GM12878 (cell line): Measurements from ENCODE around the gene CREG1. TPM values are rescaled to one million over a fixed set of nuclear protein-coding genes. Genes with fewer than 3 reads are reported as not detected.

Experiments used
- ATAC-seq: fragments of 200-7000 bp; cut with Tn5 transposase; 3 replicates; pipeline ENCODE4 v1.9.1; 2020; ENCODE audit warnings: mild to moderate bottlenecking, moderate library complexity
- BruUV-seq: library from RNA; stranded (reverse); fragments of 400-500 nt; replicated peaks from 2 replicates; lab custom pipeline; 2021; lab: Mats Ljungman, UMichigan
- CTCF ChIA-PET: fragments of 300-600 bp; sonication (Branson Sonifier 250); formaldehyde crosslinking; extraction: SDS; loops from one replicate; lab custom pipeline; 2021; ENCODE audit warnings: inconsistent platforms; lab: Yijun Ruan, JAX
- POLR2A ChIA-PET: fragments of 350-600 bp; formaldehyde crosslinking; extraction: SDS; loops from one replicate; lab custom pipeline; 2021; ENCODE audit warnings: inconsistent platforms; lab: Charles Lee
- RAD21 ChIA-PET: fragments of 300-600 bp; sonication (Branson Sonifier 250); formaldehyde crosslinking; loops from one replicate; lab custom pipeline; 2023; ENCODE audit warnings: antibody characterized with exemption; ENCODE audit not compliant: unreplicated experiment; lab: Charles Lee
- SMC1A ChIA-PET: fragments of 300-600 bp; sonication (Branson Sonifier 250); formaldehyde crosslinking; loops from one replicate; lab custom pipeline; 2023; ENCODE audit not compliant: unreplicated experiment, uncharacterized antibody; lab: Charles Lee
- DNase-seq: peaks from one replicate; pipeline ENCODE4 v3.0.0-alpha.2; 2011; ENCODE audit warnings: low read depth, low spot score
- FAIRE-seq: peaks from 3 replicates; lab custom pipeline; 2011; peaks lifted over from hg19 to GRCh38; lab: Jason Lieb, UNC
- H2AFZ ChIP-seq: 2 replicates; pipeline ENCODE4 v1.6.0; 2011; ENCODE audit warnings: low read depth, low read length, control low read depth; ENCODE audit not compliant: control insufficient read depth
- H3K27ac ChIP-seq: 2 replicates; pipeline ENCODE4 v1.5.1; 2011; ENCODE audit warnings: control low read depth; ENCODE audit not compliant: control insufficient read depth, insufficient read depth
- H3K27me3 ChIP-seq, 2 experiments: replicated peaks in 1 of 2; 2 replicates each; pipeline versions ENCODE4 v1.6.0 to v1.6.1; 2011; ENCODE audit warnings: low read length in 1 of 2; ENCODE audit not compliant: control insufficient read depth in 2 of 2, insufficient read depth in 2 of 2
- H3K36me3 ChIP-seq, 2 experiments: 2 replicates each; pipeline ENCODE4 v1.5.1; 2011; ENCODE audit warnings: low read length in 1 of 2; ENCODE audit not compliant: control insufficient read depth in 2 of 2, insufficient read depth in 2 of 2
- H3K4me1 ChIP-seq: 2 replicates; pipeline ENCODE4 v1.6.1; 2011; ENCODE audit warnings: mild to moderate bottlenecking, low read length, moderate library complexity, mixed read lengths; ENCODE audit not compliant: control insufficient read depth, insufficient read depth
- H3K4me2 ChIP-seq: 2 replicates; pipeline ENCODE4 v1.6.0; 2011; ENCODE audit warnings: control low read depth; ENCODE audit not compliant: control insufficient read depth, insufficient read depth
- H3K4me3 ChIP-seq: fragments of 200-600 bp; sonication (generic); 2 replicates; pipeline ENCODE4 v1.5.1; 2016
- H3K79me2 ChIP-seq: 2 replicates; pipeline ENCODE4 v1.6.0; 2011; ENCODE audit warnings: low read length; ENCODE audit not compliant: control insufficient read depth, insufficient read depth
- H3K9ac ChIP-seq: 2 replicates; pipeline ENCODE4 v1.8.0; 2011; ENCODE audit warnings: low read length, control low read depth, mixed read lengths; ENCODE audit not compliant: control insufficient read depth, insufficient read depth
- H3K9me3 ChIP-seq: replicated peaks from 3 replicates; pipeline ENCODE4 v1.5.1; 2011; ENCODE audit warnings: mild to moderate bottlenecking, low read length; ENCODE audit not compliant: control insufficient read depth, insufficient read depth
- H4K20me1 ChIP-seq: 2 replicates; pipeline ENCODE4 v1.6.0; 2011; ENCODE audit not compliant: control insufficient read depth, insufficient read depth
- CBFB ChIP-seq: IDR thresholded peaks from 2 replicates; pipeline ENCODE4 v1.6.1; 2016; ENCODE audit warnings: antibody characterized with exemption, low read depth
- CHD4 ChIP-seq: fragments of 200-600 bp; sonication (generic); IDR thresholded peaks from 2 replicates; pipeline ENCODE4 v1.6.1; 2016; ENCODE audit warnings: mild to moderate bottlenecking
- ETV6 ChIP-seq, 2 experiments: fragments of 450-650 bp in 1 of 2; IDR thresholded peaks in 1 of 2; conservative IDR thresholded peaks in 1 of 2; 2 replicates each; pipeline ENCODE4 v1.6.1; 2014; ENCODE audit warnings: antibody characterized with exemption in 1 of 2, borderline replicate concordance in 1 of 2, low read depth in 1 of 2, mild to moderate bottlenecking in 1 of 2, moderate library complexity in 1 of 2
- JUND ChIP-seq: IDR thresholded peaks from 2 replicates; pipeline ENCODE4 v1.6.1; 2012; ENCODE audit warnings: low read depth, mild to moderate bottlenecking, low read length, improper control_type of control experiment, moderate library complexity
- LARP7 ChIP-seq: fragments of 450-650 bp; IDR thresholded peaks from 2 replicates; pipeline ENCODE4 v1.6.1; 2017; ENCODE audit warnings: mild to moderate bottlenecking
- POLR2AphosphoS2 ChIP-seq: IDR thresholded peaks from 2 replicates; pipeline ENCODE4 v1.6.1; 2011; ENCODE audit warnings: low read depth, mild to moderate bottlenecking, low read length, improper control_type of control experiment, moderate library complexity
- POU2F2 ChIP-seq: IDR thresholded peaks from 3 replicates; pipeline ENCODE4 v1.6.1; 2011; ENCODE audit warnings: low read depth, mild to moderate bottlenecking, low read length, borderline replicate concordance
- RAD21 ChIP-seq: IDR thresholded peaks from 2 replicates; pipeline ENCODE4 v1.6.1; 2011; ENCODE audit warnings: mild to moderate bottlenecking, low read depth, low read length, moderate library complexity; ENCODE audit not compliant: insufficient read depth
- RAD51 ChIP-seq: fragments of 450-650 bp; IDR thresholded peaks from 2 replicates; pipeline ENCODE4 v1.6.1; 2016; ENCODE audit warnings: moderate library complexity, mild to moderate bottlenecking, inconsistent platforms
- REST ChIP-seq: IDR thresholded peaks from 2 replicates; pipeline ENCODE4 v1.6.1; 2012; ENCODE audit warnings: mild to moderate bottlenecking, low read depth, low read length
- SUPT20H ChIP-seq: IDR thresholded peaks from 2 replicates; pipeline ENCODE4 v1.6.1; 2011; ENCODE audit warnings: low read depth, mild to moderate bottlenecking, low read length, moderate library complexity, borderline replicate concordance; ENCODE audit not compliant: control insufficient read depth
- SUZ12 ChIP-seq: fragments of 200-600 bp; sonication (generic); IDR thresholded peaks from one replicate; pipeline ENCODE4 v1.6.1; 2018; ENCODE audit warnings: antibody characterized with exemption, mild to moderate bottlenecking; ENCODE audit not compliant: unreplicated experiment
- USF1 ChIP-seq: IDR thresholded peaks from 2 replicates; pipeline ENCODE4 v1.6.1; 2011; ENCODE audit warnings: borderline replicate concordance, low read depth, mild to moderate bottlenecking, moderate library complexity, mixed read lengths, low read length; ENCODE audit not compliant: insufficient read depth; ENCODE audit errors: extremely low read length
- YY1 ChIP-seq: IDR thresholded peaks from 2 replicates; pipeline ENCODE4 v1.6.1; 2011; ENCODE audit warnings: low read depth, mild to moderate bottlenecking, low read length
- ZBED1 ChIP-seq: IDR thresholded peaks from 2 replicates; pipeline ENCODE4 v1.6.1; 2016; ENCODE audit warnings: borderline replicate concordance
- ZNF384 ChIP-seq: IDR thresholded peaks from 2 replicates; pipeline ENCODE4 v1.6.1; 2012; ENCODE audit warnings: low read depth, mild to moderate bottlenecking, low read length, improper control_type of control experiment, borderline replicate concordance
- ZNF622 ChIP-seq: fragments of 450-650 bp; IDR thresholded peaks from 2 replicates; pipeline ENCODE4 v1.6.1; 2017; ENCODE audit warnings: mild to moderate bottlenecking, inconsistent platforms
- WGBS: methylation state at CpG from one replicate; pipeline ENCODE4 v1.1.6; 2016; ENCODE audit warnings: low lambda C conversion rate; ENCODE audit not compliant: insufficient replicate concordance, insufficient coverage; ENCODE audit errors: missing lambda C conversion rate; 5-methylcytosine and 5-hydroxymethylcytosine counted together
- in situ Hi-C: fragments of 300-500 bp; cut with MboI; formaldehyde crosslinking; loops from 9 replicates; pipeline ENCODE4 v1.14.3; 2018; ENCODE audit warnings: mixed read lengths
- intact Hi-C: fragments of 100-400 bp; cut with micrococcal nuclease; formaldehyde crosslinking; loops from one replicate; pipeline ENCODE4 v1.14.2; 2022; ENCODE audit not compliant: unreplicated experiment
- polyA plus RNA-seq, 11 experiments: library from polyadenylated mRNA; depleted of rRNA in 4 of 11; unstranded in 6 of 11; stranded (reverse) in 5 of 11; fragments of >200 nt; fragmentation: Nextera tagmentation in 4 of 11; fragmentation: Illumina TruSeq in 1 of 11; extraction: Ambion mirVana in 4 of 11; extraction: Trizol in 1 of 11; gene quantifications; 1 replicate in 1 of 11; 2 replicates in 10 of 11; pipeline versions ENCODE4 v1.2.1 to v1.2.3, GENCODE V29; 2011 to 2016; ENCODE audit warnings: inconsistent platforms in 2 of 11, missing spikeins in 2 of 11, low read depth in 1 of 11
- total RNA-seq, 4 experiments: library from RNA; depleted of rRNA in 3 of 4; stranded (reverse); fragments of >200 nt in 3 of 4; fragmentation: Illumina TruSeq in 1 of 4; extraction: Trizol in 1 of 4; gene quantifications; 2 replicates each; pipeline versions ENCODE4 v1.2.1 to v1.2.3, GENCODE V29; 2013 to 2021
- TF ChIP-seq, protein P1 (sequence below): IDR thresholded peaks from 2 replicates; pipeline ENCODE4 v1.6.1; 2012; ENCODE audit warnings: low read depth, low read length, improper control_type of control experiment

CREG1 gene
- total and polyA plus RNA-seq, 10 of the 15 experiments (the other 5 are each of a cell fraction or from before 2014, with no cell fraction given): 5.3 to 43.8 (median 22.1) TPM

DNA sequence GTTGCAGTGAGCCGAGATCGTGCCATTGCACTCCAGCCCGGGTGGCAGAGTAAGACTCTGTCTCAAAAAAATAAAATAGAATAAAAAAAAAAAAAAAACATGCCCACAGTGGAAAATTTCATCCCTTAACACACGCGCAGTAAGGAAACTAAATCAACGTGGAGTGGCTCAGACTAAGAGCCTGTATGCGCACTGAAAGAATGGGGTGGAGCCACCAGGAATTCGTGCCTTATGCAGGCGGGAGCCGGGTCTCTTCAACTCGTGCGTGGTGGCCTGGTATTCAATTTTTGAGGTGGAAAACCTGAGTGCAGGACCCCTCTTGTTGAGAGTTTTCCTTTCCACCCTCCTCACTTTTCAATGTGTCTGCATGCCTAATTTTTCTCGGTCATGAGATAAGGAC lies 22.1 kb upstream of the CREG1 start (continued):
- TF ChIP-seq REST (no peak), POU2F2 (no peak), ZNF622 (no peak), CBFB (no peak), SUPT20H (no peak), JUND (no peak), RAD21 (no peak), POLR2AphosphoS2 (no peak), RAD51 (no peak)

DNA sequence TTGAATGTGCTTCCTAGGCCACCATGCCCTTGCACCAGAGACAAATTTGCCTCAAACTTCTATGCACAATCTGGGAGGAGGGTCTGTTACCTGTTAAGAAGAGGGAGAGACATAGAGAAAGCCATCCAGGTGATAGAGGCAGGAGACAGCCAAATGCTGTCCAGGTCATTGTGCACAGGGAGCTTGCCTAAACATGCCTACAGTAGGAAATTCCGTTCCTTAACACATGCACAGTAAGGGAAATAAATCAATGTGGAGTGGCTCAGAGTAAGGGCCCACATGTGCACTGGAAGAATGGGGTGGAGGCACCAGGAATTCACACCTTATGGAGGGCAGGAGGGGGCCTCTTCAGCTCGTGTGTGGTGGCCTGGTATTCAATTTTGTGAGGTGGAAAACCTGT lies 19.5 kb upstream of the CREG1 start:
- 0% methylated on average over 2 of the region's 2 CpGs for WGBS
- TF ChIP-seq ZNF384 (no peak), ZBED1 (no peak), YY1 (no peak), CHD4 (no peak), POU2F2 (no peak), ETV6 (conservative IDR thresholded peaks at IDR 0.05 in 1 of 2, IDR thresholded peaks at IDR 0.05 in 1 of 2; ENCODE audit: borderline replicate concordance in 1 of 2, low read depth in 1 of 2) (no peak), LARP7 (no peak), SUZ12 (no peak), USF1 (no peak)
- TF ChIP-seq, protein P1, sequence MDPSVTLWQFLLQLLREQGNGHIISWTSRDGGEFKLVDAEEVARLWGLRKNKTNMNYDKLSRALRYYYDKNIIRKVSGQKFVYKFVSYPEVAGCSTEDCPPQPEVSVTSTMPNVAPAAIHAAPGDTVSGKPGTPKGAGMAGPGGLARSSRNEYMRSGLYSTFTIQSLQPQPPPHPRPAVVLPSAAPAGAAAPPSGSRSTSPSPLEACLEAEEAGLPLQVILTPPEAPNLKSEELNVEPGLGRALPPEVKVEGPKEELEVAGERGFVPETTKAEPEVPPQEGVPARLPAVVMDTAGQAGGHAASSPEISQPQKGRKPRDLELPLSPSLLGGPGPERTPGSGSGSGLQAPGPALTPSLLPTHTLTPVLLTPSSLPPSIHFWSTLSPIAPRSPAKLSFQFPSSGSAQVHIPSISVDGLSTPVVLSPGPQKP: no peak

More for the DNA sequence above, 19.5 kb upstream of the CREG1 start:
- no peak for DNase-seq
- Histone ChIP-seq H3K27me3 (no peaks in the 10 kb centered on the region), H3K9me3 (no peaks in the 10 kb centered on the region; the same call in 2 of the 3 replicates), H3K9ac (no peak overlapping the region), H3K4me2 (no peak overlapping the region), H2AFZ (no peak overlapping the region), H3K79me2 (no peaks in the 10 kb centered on the region), H3K36me3 (no peaks in the 10 kb centered on the region), H3K4me3 (no peak overlapping the region), H3K27ac (no peak overlapping the region), H4K20me1 (no peaks in the 10 kb centered on the region), H3K4me1 (no peaks in the 10 kb centered on the region)
- BruUV-seq: no TSS peak
- ChIA-PET POLR2A (no interaction called here), RAD21 (interaction anchor here (1.3 kb wide), 1 partner anchor 115 kb away, joined by 4 read pairs; no protein-coding TSS in a partner anchor), CTCF (interaction anchor here (0.8 to 3.3 kb wide), 5 partner anchors 8 to 28 kb away, joined by 4 to 11 read pairs (median 10); no protein-coding TSS in a partner anchor), SMC1A (no interaction called here)
- ATAC-seq: no peak
- in situ Hi-C loops (no loop called here), intact Hi-C loops (no loop called here)
- FAIRE-seq: no peak
